Dendritic cell treated with granulocyte-macrophage colony-stimulating factor and Interleukin-4, amounts not matched to agents 40 ng/mL and 50 ng/mL, for 4 days (primary cell): ENCODE measurements around the gene DNAJC1.

ENCODE experiments used
- H3K27ac Mint-ChIP-seq: one replicate; pipeline ENCODE4 v1.8.0; 2022; ENCODE audit warnings: mild to moderate bottlenecking, mixed read lengths
- H3K27me3 Mint-ChIP-seq: one replicate; pipeline ENCODE4 v1.8.0; 2022; ENCODE audit warnings: mild to moderate bottlenecking, mixed read lengths
- H3K36me3 Mint-ChIP-seq: one replicate; pipeline ENCODE4 v1.8.0; 2022; ENCODE audit warnings: low read depth, mixed read lengths
- H3K4me1 Mint-ChIP-seq: one replicate; pipeline ENCODE4 v1.8.0; 2022; ENCODE audit warnings: low read depth, mixed read lengths
- H3K4me3 Mint-ChIP-seq: one replicate; pipeline ENCODE4 v1.8.0; 2022; ENCODE audit warnings: mild to moderate bottlenecking, moderate library complexity, mixed read lengths
- H3K9me3 Mint-ChIP-seq: one replicate; pipeline ENCODE4 v1.8.0; 2022; ENCODE audit warnings: mixed read lengths
- intact Hi-C: fragments of 100-400 bp; cut with micrococcal nuclease; formaldehyde crosslinking; loops from one replicate; pipeline ENCODE4 v1.15.0; 2022

DNAJC1 gene

GRCh38 chr10:21926949-21927348 is 76.6 kb downstream of the DNAJC1 start:
- no peak overlapping the region for H3K27ac Mint-ChIP-seq
- no peaks in the 10 kb centered on the region for H3K27me3 Mint-ChIP-seq
- no peak overlapping the region for H3K4me3 Mint-ChIP-seq
- intact Hi-C loops = no loop called here
- H3K36me3 Mint-ChIP-seq = no peaks in the 10 kb centered on the region
- H3K4me1 Mint-ChIP-seq = no peaks in the 10 kb centered on the region
- no peaks in the 10 kb centered on the region for H3K9me3 Mint-ChIP-seq

GRCh38 chr10:21926358-21926925 is 77.1 kb downstream of the DNAJC1 start:
- Mint-ChIP-seq H3K27ac (no peak overlapping the region), H3K9me3 (no peaks in the 10 kb centered on the region), H3K4me3 (no peak overlapping the region), H3K36me3 (no peaks in the 10 kb centered on the region), H3K27me3 (no peaks in the 10 kb centered on the region), H3K4me1 (no peaks in the 10 kb centered on the region)
- intact Hi-C loops = no loop called here

DNA sequence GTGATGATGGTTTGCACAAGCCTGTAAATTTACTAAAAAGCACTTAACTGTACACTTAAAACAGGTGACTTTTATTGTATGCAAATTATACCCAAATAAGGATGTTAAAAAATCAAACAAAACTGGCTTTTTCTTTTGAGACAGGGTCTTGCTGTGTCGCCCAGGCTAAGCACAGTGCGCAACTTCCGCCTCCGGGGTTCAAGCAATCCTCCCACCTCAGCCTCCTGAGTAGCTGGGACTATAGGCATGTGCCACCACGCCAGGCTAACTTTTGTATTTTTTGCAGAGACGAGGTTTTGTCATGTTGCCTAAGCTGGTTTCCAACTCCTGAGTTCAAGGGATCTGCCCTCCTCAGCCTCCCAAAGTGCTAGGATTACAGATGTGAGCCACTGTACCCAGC is 77.7 kb downstream of the DNAJC1 start:
- intact Hi-C loops = no loop called here
- Mint-ChIP-seq H3K27me3 (no peaks in the 10 kb centered on the region), H3K9me3 (no peaks in the 10 kb centered on the region), H3K36me3 (no peaks in the 10 kb centered on the region), H3K27ac (no peak overlapping the region), H3K4me1 (no peaks in the 10 kb centered on the region), H3K4me3 (no peak overlapping the region)

- Mint-ChIP-seq H3K27ac (no peak overlapping the region), H3K4me1 (no peaks in the 10 kb centered on the region), H3K36me3 (no peaks in the 10 kb centered on the region), H3K27me3 (no peaks in the 10 kb centered on the region), H3K4me3 (no peak overlapping the region), H3K9me3 (no peaks in the 10 kb centered on the region)
- intact Hi-C loops = no loop called here
Observed at GRCh38 chr10:21924511-21924910, 79.0 kb downstream of the DNAJC1 start.

- Mint-ChIP-seq H3K9me3 (no peaks in the 10 kb centered on the region), H3K27ac (no peak overlapping the region), H3K27me3 (no peaks in the 10 kb centered on the region), H3K4me3 (no peak overlapping the region), H3K4me1 (no peaks in the 10 kb centered on the region), H3K36me3 (no peaks in the 10 kb centered on the region)
- intact Hi-C loops = no loop called here
Observed at GRCh38 chr10:21920633-21921032, 82.9 kb downstream of the DNAJC1 start.

DNA sequence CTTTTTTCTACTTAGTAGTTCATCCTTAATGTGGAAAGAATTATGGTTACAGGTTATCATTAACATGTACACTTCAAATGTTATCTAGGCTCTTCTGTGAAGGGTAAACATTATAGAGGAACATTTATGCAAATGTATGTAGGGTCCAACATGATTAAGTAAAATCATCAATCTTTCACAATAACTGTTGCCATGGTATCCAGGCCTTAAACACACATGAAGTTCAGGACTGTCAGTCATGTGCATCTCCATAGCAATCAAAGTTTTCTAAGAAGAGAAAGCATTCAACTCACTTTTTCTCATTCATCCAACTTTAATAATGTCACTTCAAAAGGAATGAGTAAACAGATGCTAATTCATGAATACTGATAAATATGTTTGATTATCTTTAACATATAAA is 83.6 kb downstream of the DNAJC1 start:
- H3K27ac Mint-ChIP-seq = no peak overlapping the region
- no peak overlapping the region for H3K4me3 Mint-ChIP-seq
- H3K9me3 Mint-ChIP-seq = no peaks in the 10 kb centered on the region
- no peaks in the 10 kb centered on the region for H3K36me3 Mint-ChIP-seq
- H3K4me1 Mint-ChIP-seq = no peaks in the 10 kb centered on the region
- no peaks in the 10 kb centered on the region for H3K27me3 Mint-ChIP-seq
- intact Hi-C loops = no loop called here

DNA sequence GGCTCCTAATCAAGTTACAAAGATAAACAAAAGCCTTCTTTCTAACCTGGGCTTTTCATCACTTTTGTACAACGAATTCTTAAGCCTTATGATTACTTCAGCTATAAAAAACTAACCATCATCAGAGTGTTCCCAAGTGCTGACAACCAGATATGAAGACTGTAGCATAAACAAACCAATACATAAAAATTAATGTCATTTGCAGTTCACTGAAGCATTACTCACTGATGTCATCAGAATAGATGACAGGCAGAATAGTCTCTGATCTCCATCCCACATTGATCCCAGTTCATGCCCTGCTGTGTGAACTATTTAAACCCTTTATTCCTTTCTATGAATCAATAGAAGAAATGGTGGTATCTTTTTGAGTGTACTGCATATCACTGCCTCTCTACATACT is 84.4 kb downstream of the DNAJC1 start:
- Mint-ChIP-seq H3K27me3 (no peaks in the 10 kb centered on the region), H3K36me3 (no peaks in the 10 kb centered on the region), H3K4me1 (no peaks in the 10 kb centered on the region), H3K9me3 (no peaks in the 10 kb centered on the region), H3K27ac (no peak overlapping the region), H3K4me3 (no peak overlapping the region)
- intact Hi-C loops = no loop called here

DNA sequence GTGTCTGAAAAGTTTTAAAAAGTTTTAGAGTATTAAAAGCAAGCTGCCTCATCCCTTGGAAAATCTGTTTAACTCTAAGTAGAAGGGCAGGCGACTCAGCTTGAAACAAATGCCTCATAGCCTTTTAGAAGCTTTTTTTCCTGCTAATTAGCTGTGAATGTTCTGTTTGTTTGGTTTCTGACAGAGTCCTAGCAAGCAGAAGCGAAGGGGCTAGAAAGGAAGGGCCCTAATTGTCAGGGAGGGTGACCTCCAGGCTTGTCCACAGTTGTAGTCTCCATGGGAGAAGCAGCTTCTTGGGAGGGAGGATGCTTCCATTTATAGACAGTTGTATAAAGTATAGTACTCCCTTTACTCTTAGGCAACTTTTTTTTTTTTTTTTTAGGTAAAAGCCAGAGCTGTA is 90.9 kb downstream of the DNAJC1 start:
- intact Hi-C loops = no loop called here
- no peak overlapping the region for H3K4me3 Mint-ChIP-seq
- H3K4me1 Mint-ChIP-seq = no peaks in the 10 kb centered on the region
- H3K36me3 Mint-ChIP-seq = peaks cover 7% of the 10 kb centered on the region
- no peaks in the 10 kb centered on the region for H3K9me3 Mint-ChIP-seq
- no peaks in the 10 kb centered on the region for H3K27me3 Mint-ChIP-seq
- no peak overlapping the region for H3K27ac Mint-ChIP-seq

DNA sequence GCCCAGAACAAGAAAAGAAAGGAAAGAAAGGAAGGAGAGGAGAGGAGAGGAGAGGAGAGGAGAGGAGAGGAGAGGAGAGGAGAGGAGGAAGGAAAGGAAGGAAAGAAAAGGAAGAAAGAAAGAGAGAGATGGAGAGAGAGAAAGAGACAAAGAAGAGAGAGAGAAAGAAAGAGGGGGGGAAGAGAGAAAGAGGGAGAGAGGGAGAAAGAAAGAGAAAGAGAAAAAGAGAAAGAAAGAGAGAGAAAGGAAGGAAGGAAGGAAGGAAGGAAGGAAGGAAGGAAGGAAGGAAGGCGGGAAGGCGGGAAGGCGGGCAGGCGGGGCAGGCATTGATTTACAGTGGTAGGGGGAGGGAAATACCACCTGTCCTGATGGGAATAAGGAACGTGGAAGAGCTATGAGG is 92.7 kb downstream of the DNAJC1 start:
- intact Hi-C loops = no loop called here
- Mint-ChIP-seq H3K27ac (no peak overlapping the region), H3K27me3 (no peaks in the 10 kb centered on the region), H3K9me3 (no peaks in the 10 kb centered on the region), H3K36me3 (peaks cover 7% of the 10 kb centered on the region), H3K4me3 (no peak overlapping the region), H3K4me1 (no peaks in the 10 kb centered on the region)

DNA sequence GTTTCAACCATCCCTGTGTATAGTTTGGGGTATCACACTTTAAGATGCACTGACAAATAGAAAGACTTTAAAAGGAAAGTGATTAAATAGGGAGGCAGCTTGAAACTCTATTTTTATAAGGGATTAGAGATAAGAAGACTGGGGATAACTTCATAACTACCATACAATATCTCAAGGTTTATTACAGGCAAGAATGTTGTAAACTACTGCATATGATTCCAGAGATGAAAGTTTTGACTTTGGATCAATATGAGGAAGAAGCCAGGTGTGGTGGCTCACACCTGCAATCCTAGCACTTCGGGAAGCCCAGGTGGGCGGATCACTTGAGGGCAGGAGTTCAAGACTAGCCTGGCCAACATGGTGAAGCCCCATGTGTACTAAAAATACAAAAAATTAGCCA is 96.1 kb downstream of the DNAJC1 start:
- H3K4me3 Mint-ChIP-seq = no peak overlapping the region
- no peak overlapping the region for H3K27ac Mint-ChIP-seq
- H3K4me1 Mint-ChIP-seq = no peaks in the 10 kb centered on the region
- H3K36me3 Mint-ChIP-seq = peaks cover 7% of the 10 kb centered on the region
- intact Hi-C loops = no loop called here
- H3K9me3 Mint-ChIP-seq = no peaks in the 10 kb centered on the region
- H3K27me3 Mint-ChIP-seq = no peaks in the 10 kb centered on the region

DNA sequence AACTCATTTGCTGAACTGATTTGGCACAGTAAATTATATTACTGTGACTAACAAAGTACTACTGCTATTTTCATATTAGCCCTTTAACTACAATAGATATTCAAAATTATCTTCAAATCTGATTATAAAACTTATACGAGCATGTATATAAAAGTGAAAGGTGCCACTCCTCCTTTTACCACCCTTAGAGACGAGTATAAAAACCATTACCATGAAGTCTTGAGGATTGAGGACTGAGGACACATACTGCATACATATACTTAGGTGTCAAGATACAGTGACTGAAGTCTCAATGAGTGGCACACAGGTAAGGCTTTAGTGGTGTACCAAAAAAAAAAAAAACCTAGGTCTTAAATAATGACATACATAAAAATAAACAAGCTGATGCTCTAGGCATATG is 98.6 kb downstream of the DNAJC1 start:
- H3K9me3 Mint-ChIP-seq = no peaks in the 10 kb centered on the region
- no peaks in the 10 kb centered on the region for H3K27me3 Mint-ChIP-seq
- H3K4me1 Mint-ChIP-seq = no peaks in the 10 kb centered on the region
- no peak overlapping the region for H3K4me3 Mint-ChIP-seq
- H3K36me3 Mint-ChIP-seq = peaks cover 1% of the 10 kb centered on the region
- H3K27ac Mint-ChIP-seq = no peak overlapping the region
- intact Hi-C loops = no loop called here

- no peak overlapping the region for H3K27ac Mint-ChIP-seq
- no peaks in the 10 kb centered on the region for H3K9me3 Mint-ChIP-seq
- H3K4me1 Mint-ChIP-seq = no peaks in the 10 kb centered on the region
- no peak overlapping the region for H3K4me3 Mint-ChIP-seq
- H3K36me3 Mint-ChIP-seq = peaks cover 7% of the 10 kb centered on the region
- intact Hi-C loops = no loop called here
- no peaks in the 10 kb centered on the region for H3K27me3 Mint-ChIP-seq
Observed at GRCh38 chr10:21899736-21900135, 103.8 kb downstream of the DNAJC1 start.

DNA sequence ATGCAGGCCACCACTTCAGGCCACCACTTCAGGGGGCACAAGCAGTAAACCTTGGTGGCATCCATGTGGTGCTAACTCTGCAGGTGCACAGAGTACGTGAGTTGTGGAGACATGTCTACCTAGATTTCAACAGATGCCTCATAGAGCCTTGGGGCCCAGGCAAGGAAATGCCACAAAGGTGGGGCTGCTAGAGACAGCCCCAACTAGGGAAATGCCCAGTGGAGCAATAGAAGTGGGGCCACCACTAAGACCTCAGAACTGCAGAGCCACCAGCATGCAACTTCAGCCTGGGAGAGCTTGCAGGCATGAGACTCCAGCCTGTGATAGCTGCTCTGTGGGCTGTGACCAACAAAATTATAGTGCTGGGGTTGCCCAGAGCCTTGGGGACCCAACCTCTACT is 107.6 kb downstream of the DNAJC1 start:
- Mint-ChIP-seq H3K36me3 (peaks cover 21% of the 10 kb centered on the region), H3K4me3 (no peak overlapping the region), H3K9me3 (peaks cover 10% of the 10 kb centered on the region), H3K4me1 (no peaks in the 10 kb centered on the region), H3K27ac (no peak overlapping the region), H3K27me3 (no peaks in the 10 kb centered on the region)
- intact Hi-C loops = no loop called here

GRCh38 chr10:21894648-21895342 is 108.7 kb downstream of the DNAJC1 start:
- Mint-ChIP-seq H3K36me3 (peaks cover 29% of the 10 kb centered on the region), H3K27me3 (no peaks in the 10 kb centered on the region), H3K27ac (no peak overlapping the region), H3K9me3 (peaks cover 10% of the 10 kb centered on the region), H3K4me1 (no peaks in the 10 kb centered on the region), H3K4me3 (no peak overlapping the region)
- intact Hi-C loops = no loop called here

DNA sequence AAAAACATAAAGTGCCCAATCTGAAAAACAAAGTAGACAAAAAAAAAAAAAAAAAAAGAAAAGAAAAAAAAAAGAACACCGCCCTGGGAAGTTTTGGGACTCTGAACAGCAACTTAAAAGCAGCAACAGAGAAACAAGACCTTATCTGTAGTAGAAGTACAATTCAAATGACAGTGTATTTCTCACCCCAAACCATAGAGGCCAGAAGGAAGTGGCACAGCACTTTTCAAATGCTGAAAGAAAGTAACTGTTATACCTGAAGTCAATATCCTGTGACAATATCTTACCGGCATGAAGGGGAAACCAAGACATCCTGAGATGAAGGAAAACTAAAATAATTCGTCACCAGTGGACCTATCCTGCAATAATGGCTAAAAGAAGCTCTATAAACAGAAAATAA is 112.1 kb downstream of the DNAJC1 start:
- Mint-ChIP-seq H3K4me3 (no peak overlapping the region), H3K9me3 (peaks cover 10% of the 10 kb centered on the region), H3K27ac (no peak overlapping the region), H3K4me1 (peaks cover 5% of the 10 kb centered on the region), H3K36me3 (peaks cover 24% of the 10 kb centered on the region), H3K27me3 (no peaks in the 10 kb centered on the region)
- intact Hi-C loops = no loop called here
